ENCODE data around the gene LIMD2.
"Not testable (repeated sequence)": the region's sequence is repeated elsewhere in the genome, so short reads cannot be mapped to it uniquely, and the experiment has no call there.

LIMD2 gene

GRCh38 chr17:63699638-63700527 is at the start of gene LIMD2:
Gene LIMD2, minus strand, starts transcription at chr17:63700125. Its CDS starts 827 bp downstream, at chr17:63699298.
- H3K4me3 ChIP-seq (ENCODE audit: low read depth, low read length) = peak within 1 kb of the TSS; percentile 92
- TF ChIP-seq CTCF (IDR thresholded peaks at IDR 0.05; ENCODE audit: insufficient read depth, low read depth, low read length, missing control alignments) = no peak
- DNase-seq (ENCODE audit: low read depth) = peak; percentile 88

DNA sequence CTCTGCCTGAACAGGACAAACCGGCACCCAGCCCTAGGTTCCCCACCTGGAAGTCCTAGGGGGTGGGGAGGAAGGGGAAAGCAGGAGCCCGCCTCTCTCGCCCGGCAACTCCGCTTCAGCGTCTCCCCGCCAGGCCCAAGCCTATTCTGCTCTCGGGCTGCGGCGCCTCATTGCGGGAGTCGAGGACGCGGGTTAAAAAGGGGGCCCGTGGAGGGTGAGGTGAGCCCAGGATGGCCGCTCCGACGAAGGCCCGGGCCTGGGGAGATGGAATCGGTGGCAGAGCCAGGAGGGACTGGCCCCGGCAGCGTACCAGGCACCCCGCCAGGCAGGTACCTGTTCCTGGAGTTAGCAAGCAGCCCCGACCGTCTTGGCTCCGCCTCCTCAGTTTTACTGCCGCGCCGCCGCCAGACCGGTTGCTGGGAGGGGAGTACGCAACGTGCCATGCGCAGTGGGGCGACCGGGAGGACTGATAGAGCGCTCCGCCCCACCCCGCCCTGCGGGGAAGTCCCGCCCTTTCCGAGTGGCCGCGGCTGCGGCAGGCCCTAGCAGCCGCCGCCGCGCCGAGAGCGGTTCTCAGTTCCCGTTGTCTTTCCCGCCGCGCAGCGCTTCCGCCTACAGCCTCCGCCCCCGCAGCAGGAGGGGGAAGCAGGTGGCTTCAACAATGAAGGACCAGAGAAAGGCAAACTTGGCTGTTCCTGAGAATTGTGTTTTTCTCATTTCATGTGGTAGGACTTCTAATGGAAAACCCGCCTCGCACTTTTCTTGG is 41.7 kb upstream of the LIMD2 start, which contains the start of gene STRADA:
Gene STRADA, minus strand, starts transcription at position 392 of the 766 bp plus-strand sequence. CDS start 13,430 bp downstream, outside the sequence.
- TF ChIP-seq CTCF (IDR thresholded peaks at IDR 0.05; ENCODE audit: insufficient read depth, low read depth, low read length, missing control alignments) = no peak
- peak; percentile 99 for DNase-seq (ENCODE audit: low read depth)
- H3K4me3 ChIP-seq (ENCODE audit: low read depth, low read length) = peak within 1 kb of the TSS; percentile 95

DNA sequence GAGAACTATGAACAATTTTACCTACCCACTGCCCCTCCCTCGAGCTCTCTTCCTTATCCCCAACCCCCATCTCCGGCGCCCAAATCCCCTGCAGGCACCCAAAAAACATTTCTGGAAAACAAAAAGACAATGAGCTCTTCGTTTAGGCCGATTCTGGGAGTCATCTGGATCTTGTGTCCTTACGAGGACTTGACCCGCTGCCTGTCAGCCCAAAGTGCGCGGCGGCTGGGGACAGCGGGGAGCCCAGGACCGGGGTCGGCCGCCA is 41.1 kb upstream of the LIMD2 start:
- H3K4me3 ChIP-seq (ENCODE audit: low read depth, low read length) = peak overlapping the region; percentile 95
- TF ChIP-seq CTCF (IDR thresholded peaks at IDR 0.05; ENCODE audit: insufficient read depth, low read depth, low read length, missing control alignments) = no peak
- no peak for DNase-seq (ENCODE audit: low read depth)

DNA sequence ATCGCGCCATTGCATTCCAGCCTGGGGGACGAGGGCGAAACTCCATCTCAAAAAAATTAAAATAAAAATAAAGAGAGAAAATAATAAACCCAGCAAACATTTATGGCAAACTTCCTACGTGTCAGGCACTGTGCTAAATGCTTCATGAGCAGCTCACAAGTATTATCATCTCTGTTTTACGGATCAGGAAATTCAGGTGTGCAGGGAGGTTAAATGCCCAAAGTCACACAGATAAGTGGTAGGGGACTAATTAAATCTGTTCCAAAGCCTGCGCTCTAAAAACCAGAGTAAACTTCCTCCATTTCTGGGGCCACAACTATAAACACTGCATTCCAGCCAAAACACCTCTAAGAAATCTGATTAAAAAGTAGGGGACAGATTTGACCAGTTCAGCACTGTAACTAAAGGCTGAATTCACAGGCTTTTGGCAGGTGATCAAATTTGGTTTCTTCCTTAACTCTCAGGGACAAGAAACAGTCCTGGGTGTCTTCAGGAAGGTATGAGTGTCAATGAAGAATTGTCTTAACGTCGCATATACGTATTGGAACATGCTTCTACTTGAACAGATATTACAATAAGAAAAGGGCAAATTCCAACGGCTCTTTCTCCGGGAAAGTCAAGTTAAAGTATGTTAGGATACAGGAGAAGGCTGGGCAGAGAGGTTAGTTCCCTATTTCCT is 40.7 kb upstream of the LIMD2 start:
- peak; percentile 5 for DNase-seq (ENCODE audit: low read depth)
- H3K4me3 ChIP-seq (ENCODE audit: low read depth, low read length) = peak overlapping the region; percentile 95
- TF ChIP-seq CTCF (IDR thresholded peaks at IDR 0.05; ENCODE audit: insufficient read depth, low read depth, low read length, missing control alignments) = no peak

DNA sequence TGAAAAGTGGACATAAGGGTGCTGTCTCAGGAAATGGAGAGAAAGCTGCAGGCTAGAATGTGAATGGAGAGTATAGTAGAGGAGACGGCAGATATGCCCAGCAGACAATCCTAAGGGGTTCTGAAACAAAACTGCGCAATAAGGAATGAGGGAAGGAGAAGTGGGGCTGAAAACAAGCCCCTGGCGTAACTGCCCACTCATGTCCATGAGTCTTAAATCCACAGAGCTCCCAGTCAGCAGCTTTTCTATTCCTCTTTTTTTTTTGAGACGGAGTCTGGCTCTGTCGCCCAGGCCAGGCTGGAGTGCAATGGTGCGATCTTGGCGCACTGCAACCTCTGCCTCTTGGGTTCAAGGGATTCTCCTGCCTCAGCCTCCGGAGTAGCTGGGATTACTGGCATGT is 35.8 kb upstream of the LIMD2 start:
- H3K4me3 ChIP-seq (ENCODE audit: low read depth, low read length) = no peak overlapping the region
- no peak for DNase-seq (ENCODE audit: low read depth)
- TF ChIP-seq CTCF (IDR thresholded peaks at IDR 0.05; ENCODE audit: insufficient read depth, low read depth, low read length, missing control alignments) = no peak

GRCh38 chr17:63722403-63722802 is 22.5 kb upstream of the LIMD2 start:
- no peak for DNase-seq (ENCODE audit: low read depth)
- TF ChIP-seq CTCF (IDR thresholded peaks at IDR 0.05; ENCODE audit: insufficient read depth, low read depth, low read length, missing control alignments) = no peak
- no peak overlapping the region for H3K4me3 ChIP-seq (ENCODE audit: low read depth, low read length)

DNA sequence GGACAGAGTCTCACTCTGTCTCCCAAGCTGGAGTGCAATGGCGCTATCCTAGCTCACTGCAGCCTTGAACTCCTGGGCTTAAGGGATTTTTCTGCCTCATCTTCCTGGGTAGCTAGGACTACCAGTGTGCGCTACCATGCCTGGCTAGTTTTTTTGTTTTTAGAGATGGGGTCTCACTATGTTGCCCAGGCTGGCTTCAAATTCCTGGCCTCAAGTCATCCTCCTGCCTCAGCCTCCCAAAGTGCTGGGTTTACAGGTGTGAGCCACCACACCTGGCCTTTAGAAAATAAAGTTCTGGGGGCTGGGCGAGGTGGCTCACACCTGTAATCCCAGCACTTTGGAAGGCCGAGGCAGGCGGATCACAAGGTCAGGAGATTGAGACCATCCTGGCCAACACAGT is 20.3 kb upstream of the LIMD2 start:
- DNase-seq (ENCODE audit: low read depth); H3K4me3 ChIP-seq (ENCODE audit: low read depth, low read length): not testable (repeated sequence)

Data from GM12865 (cell line).